Measurements from ENCODE around the gene RAB19.

RAB19 gene

GRCh38 chr7:140463111-140463510, 59.3 kb downstream of the RAB19 start:
- TF ChIP-seq CTCF (IDR thresholded peaks at IDR 0.05), result no peak

DNA sequence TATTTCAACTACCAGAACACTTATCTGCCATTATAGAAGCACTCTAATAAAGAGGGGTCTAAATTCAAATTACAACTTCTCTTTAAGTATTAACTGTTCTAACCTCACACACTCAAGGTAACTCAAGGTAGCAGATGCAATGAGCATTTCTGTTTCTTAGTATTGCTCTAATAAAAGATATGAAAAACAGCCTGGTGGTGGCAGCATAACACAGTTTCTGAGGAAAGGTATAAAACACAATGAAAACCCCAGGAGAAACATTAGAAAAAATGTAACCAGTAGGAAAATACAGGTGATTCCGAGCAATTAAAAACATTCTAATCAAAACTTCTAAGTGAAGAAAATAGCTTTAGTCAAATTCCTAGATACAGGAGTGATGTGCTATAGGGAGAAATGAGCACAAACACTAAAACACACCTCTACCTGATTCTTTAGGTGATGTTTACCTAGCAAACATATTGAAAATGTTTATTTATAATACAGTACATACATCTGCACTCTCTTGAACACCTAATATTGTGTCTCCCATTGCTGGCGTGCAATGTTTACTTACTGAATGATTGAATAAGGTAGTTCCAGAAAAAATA, 72.0 kb downstream of the RAB19 start:
- TF ChIP-seq CTCF (IDR thresholded peaks at IDR 0.05), result peak; percentile 78

- no peak for TF ChIP-seq CTCF (IDR thresholded peaks at IDR 0.05)
Observed at GRCh38 chr7:140476698-140477261, 72.9 kb downstream of the RAB19 start.
